Spleen (tissue), 7 donors: Measurements from ENCODE around the gene PVRIG.
"Not testable (repeated sequence)": the region's sequence is repeated elsewhere in the genome, so short reads cannot be mapped to it uniquely, and the experiment has no call there.

ENCODE experiments used
- POLR2AphosphoS5 ChIP-seq, 3 donors: sonication (generic); formaldehyde crosslinking; IDR thresholded peaks; one replicate each; pipeline ENCODE4 v1.5.1; 2017; ENCODE audit warnings: antibody characterized with exemption in 3 of 3
- TF ChIP-seq, protein P1 (sequence below), 11 experiments: fragments of 200-600 bp in 7 of 11; fragments of 450-650 bp in 4 of 11; sonication (generic) in 4 of 11; IDR thresholded peaks in 8 of 11; conservative IDR thresholded peaks in 3 of 11; 1 replicate in 7 of 11; 2 replicates in 4 of 11; pipeline versions ENCODE4 v1.4.0 to v1.8.0; 2016 to 2021; ENCODE audit warnings: antibody characterized with exemption in 11 of 11, inconsistent platforms in 4 of 11, mild to moderate bottlenecking in 1 of 11
- donor health status: DM: no; HTN: no; CAD: no; lungs with moderate emphysema.
- donor health status: DM: no; HTN: no; CAD: no.
- donor health status: DM: no; HTN: no; CAD: no.

DNA sequence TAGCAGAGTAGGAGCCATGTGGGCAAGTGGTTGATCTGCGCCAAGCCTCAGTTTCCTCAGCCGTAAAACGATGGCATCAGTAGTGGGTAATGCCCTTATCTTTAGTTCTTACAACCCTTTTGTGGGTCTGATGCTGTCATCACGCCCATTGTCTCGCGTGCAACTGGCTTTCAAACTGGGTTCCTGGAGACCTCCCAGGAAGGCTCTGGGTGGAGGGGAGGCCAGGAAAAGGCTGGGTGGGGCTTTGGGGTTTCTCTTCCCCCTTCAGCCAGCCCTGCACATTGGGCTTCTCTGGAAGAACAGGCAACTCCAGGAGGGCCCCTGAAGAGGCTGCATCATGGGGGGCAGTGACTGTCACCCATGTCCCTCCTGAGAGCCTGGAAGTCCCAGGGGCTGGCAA, 5.1 kb downstream of the PVRIG start:
- TF ChIP-seq, protein P1, sequence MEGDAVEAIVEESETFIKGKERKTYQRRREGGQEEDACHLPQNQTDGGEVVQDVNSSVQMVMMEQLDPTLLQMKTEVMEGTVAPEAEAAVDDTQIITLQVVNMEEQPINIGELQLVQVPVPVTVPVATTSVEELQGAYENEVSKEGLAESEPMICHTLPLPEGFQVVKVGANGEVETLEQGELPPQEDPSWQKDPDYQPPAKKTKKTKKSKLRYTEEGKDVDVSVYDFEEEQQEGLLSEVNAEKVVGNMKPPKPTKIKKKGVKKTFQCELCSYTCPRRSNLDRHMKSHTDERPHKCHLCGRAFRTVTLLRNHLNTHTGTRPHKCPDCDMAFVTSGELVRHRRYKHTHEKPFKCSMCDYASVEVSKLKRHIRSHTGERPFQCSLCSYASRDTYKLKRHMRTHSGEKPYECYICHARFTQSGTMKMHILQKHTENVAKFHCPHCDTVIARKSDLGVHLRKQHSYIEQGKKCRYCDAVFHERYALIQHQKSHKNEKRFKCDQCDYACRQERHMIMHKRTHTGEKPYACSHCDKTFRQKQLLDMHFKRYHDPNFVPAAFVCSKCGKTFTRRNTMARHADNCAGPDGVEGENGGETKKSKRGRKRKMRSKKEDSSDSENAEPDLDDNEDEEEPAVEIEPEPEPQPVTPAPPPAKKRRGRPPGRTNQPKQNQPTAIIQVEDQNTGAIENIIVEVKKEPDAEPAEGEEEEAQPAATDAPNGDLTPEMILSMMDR (IDR thresholded peaks at IDR 0.05 in 8 of 11, conservative IDR thresholded peaks at IDR 0.05 in 3 of 11): not testable (repeated sequence)
- not testable (repeated sequence) for TF ChIP-seq POLR2AphosphoS5 (IDR thresholded peaks at IDR 0.05)
